Cardiac septum (tissue), 1 donor: ENCODE data around the gene PPP3CB. TPM values are rescaled to one million over a fixed set of nuclear protein-coding genes. Genes with fewer than 3 reads are reported as not detected.

Experiments
- DNase-seq: peaks from one replicate; pipeline ENCODE4 v3.0.0-alpha.2; 2020; ENCODE audit warnings: low spot score
- intact Hi-C: fragments of 100-400 bp; cut with DNase I; formaldehyde crosslinking; loops from one replicate; pipeline ENCODE4 v1.14.0; 2022
- total RNA-seq: library from RNA; stranded (reverse); fragmentation: NEBNext Ultra II Directional; extraction: Animal tissue kit (Norgen Biotek cat#: 25700); gene quantifications from one replicate; pipeline ENCODE4 v1.2.1, GENCODE V29; 2021
- donor health status: DM: no; HTN: no; CAD: no.

The PPP3CB gene
- total RNA-seq, 1 donor from 2014 or later, result 61.6 TPM

DNA sequence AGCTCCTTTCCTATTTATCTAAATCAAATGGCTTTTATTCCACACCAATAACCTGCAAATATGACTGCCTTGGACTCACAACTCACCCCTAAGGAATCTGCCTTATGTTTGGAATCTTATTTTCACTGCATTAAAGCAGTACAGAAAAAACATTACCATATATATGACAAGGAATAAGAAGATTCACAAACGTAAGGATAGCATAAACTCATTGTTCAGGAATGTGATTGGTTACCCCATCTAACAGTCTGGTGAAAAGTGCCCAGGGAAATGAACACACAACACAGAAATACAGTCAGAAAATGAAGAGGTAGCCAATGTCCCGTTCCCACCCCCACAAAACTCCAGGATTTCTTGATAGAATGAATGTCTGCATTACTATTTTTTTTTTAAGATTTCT is 2.0 kb downstream of the PPP3CB start:
- no peak for DNase-seq
- intact Hi-C loops, result no loop called here

DNA sequence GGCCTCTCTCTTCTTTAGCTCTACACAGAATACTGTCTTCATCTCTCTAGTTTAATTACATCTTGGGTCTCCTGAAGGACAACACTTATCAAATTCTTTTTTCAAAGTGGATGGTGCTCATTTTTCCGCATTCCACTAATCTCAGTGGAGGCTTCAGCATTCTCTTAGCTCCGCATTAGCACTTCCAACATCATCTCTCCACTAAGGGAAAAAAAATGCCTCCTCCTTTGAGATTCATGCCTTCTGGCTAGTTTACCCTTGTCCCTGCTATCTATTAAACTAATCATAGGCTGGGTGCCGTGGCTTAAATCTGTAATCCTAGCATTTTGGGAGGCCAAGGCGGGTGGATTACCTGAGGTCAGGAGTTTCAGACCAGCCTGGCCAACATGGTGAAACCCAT is 9.2 kb downstream of the PPP3CB start:
- DNase-seq, result no peak
- intact Hi-C loops, result no loop called here

DNA sequence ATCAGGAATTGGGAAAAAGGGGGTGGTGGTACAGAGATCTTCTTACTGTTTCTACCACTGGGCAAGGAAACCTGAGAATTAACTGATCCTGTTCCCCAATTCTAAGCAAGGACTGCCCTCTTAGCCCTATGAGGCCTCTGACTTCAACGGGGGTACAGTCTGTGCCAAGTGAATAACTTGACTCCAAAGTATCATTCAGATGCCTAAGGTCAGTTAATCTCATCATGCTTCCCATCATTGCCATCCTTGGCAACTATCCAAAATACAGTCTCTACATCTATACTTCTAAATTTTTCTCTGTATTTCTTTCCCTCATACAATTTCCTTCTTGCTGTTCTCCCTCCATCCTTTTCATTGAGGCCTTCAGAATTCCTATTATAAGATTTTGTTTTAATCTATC is 10.5 kb downstream of the PPP3CB start:
- DNase-seq, result no peak
- intact Hi-C loops, result no loop called here

DNA sequence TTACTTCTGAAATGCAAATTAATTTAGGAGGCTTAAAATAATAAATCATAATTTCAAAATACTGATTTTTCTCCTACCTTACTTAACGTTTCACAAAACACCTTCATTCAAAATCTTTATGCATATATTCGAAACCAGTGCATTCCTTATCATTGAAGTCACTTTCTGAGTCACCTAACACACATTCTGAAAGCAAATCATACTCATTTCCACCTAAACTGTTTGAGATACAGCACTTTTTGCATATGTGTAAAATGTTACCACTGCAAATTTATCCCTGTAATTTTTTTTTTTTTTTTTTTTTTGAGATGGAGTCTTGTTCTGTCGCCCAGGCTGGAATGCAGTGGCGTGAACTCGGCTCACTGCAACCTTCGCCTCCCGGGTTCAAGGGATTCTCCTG is 15.7 kb downstream of the PPP3CB start:
- no peak for DNase-seq
- intact Hi-C loops, result no loop called here

DNA sequence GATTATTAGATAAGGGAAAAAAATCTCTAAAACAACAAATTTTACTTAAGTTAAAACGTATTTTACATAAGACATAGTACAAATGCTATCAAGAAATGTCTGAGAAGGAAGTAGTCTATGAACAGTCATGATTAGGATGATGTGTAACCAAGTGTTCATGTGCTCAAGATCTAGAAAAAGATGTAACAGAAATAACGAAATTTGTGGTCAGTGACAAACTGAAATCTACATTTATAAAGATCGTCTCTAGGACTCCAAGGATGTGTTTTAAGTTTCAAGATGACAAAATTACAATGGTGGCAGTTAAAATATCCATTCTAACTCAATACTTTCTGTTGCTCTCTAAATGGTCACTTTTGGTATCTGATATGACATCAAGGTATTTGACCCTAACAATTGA is 17.2 kb downstream of the PPP3CB start:
- DNase-seq, result no peak
- intact Hi-C loops, result no loop called here

DNA sequence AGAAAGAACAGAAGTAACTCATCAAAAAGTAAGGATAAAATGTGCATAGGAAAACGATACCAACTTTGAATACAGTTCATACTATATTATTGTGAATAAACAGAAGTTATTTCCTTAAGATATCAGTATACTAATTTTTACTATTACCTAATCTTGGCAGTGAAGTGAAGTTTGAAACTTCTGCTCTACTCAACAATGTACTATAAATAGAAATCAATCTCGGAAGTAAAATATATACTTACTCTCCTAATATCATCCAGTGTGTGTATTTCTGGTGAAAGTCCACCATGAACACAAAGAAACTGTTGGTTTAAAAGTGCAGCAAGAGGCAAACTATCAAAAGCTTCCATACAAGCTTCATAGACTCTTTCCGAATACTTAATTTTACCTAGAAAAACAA is 24.6 kb downstream of the PPP3CB start:
- no peak for DNase-seq
- intact Hi-C loops, result no loop called here

DNA sequence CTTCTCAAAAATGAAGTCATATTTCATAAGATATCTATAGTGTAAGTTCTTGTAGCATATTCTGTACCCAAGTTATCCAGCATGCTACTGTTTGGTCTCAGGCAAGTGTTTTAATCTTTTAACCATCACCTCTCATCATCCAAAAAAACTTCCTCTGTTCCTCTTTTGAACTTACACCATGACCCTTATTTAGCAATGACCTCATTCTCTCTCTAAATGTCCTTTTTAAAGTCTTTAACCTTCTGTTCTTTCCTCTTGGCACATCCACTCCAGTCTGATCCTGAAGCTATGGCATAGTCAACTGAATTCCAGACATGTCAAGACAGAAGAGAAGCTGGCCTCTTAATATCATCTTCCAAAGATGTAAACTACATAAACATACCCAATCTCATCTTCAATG is 26.2 kb downstream of the PPP3CB start:
- DNase-seq, result no peak
- intact Hi-C loops, result no loop called here

DNA sequence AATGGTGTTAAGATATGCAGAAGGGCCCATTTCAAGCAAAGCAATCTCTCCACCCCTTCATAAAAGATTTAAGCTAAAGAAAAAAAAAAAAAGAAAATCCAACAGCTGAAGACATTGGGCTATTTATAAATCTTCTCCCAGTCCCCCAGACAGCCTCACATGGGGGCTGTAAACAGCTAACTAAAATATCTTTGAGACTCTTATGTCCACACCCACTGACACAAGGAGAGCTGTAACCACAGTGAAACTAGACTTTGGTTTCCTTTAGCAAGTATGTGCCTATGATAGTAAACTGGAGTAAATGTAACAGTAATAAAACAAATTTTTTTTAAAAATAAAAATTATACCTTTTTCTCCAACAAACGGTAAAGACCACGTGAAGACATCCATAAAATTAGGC is 28.6 kb downstream of the PPP3CB start:
- DNase-seq, result no peak
- intact Hi-C loops, result no loop called here

DNA sequence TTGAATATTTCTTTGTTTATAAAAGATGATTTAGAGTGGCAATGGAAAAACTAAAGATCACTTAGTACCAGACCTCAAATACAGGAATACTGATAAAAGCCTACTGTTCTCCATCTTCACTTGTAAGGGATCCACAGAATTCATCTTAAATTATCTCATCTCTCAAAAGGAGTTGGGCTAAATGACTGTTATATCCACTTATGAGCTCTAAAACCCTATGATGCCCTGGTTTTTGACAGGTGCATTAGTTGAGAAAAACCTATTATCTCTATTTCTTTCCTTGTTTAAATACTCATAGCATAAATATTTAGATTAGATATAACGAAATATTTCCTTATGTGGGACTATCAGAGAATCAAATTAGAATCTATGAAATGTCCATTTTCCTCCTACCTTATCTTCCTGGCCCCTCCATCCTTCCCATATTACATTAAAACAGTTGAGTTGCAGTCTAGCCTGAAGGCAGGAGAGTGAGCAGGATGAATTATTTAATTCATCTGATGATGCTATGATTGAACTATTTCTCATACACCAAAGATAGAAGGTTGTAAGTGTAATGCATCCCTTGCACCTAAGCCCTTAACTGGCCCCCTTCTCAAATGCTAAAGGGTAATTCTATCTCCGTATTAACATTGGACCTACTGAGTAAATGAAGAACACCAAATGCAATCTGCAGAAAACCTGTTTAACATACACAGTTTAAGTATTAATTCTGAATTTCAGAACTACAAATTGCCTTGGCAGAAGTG is 29.7 kb downstream of the PPP3CB start:
- no peak for DNase-seq
- intact Hi-C loops, result no loop called here

DNA sequence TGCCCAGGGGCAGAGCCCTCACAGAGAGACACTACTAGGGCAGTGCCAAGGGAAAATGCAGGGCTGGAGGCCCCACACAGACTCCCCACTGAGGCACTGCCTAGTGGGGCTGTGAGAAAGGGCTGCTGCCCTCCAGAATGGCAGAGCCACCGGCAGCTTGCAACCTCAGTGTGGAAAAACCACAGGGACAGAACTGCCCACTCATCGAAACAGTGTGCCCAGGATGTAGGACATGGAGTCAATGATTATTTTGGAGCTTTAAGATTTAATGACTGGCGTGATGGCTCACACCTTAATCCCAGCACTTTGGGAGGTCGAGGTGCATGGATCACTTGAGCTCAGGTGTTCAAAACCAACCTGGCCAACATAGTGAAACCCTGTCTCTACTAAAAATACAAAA is 34.9 kb downstream of the PPP3CB start:
- DNase-seq, result no peak
- intact Hi-C loops, result no loop called here

DNA sequence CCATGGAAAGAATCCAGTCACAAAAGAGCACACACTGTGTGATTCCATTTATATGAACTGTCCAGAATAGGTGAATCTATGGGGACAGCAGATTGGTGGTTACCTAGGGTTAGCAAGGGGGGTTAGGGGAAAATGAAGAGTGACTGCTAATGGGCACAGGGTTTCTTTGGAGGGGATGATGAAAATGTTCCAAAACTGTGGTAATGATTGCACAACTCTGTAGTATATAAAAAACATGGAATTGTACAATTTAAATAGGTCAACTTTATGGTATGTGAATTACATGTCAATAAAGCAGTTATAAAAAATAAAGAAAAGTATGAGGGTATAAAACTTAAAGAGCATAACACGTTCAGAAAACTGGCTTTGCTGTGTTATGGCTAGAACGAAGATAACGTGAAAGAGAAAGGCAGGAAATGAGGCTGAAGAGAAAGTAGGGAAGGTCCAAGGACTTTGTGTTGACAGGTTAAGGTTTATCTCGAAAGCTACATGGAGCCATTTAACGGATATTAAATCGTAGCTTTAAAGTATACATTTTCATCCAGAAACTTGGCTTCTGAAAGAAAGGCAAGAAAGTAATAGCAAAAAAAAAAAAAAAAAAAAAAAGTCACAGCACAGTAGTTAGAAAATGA is 36.0 kb downstream of the PPP3CB start:
- intact Hi-C loops, result no loop called here
- DNase-seq, result no peak

DNA sequence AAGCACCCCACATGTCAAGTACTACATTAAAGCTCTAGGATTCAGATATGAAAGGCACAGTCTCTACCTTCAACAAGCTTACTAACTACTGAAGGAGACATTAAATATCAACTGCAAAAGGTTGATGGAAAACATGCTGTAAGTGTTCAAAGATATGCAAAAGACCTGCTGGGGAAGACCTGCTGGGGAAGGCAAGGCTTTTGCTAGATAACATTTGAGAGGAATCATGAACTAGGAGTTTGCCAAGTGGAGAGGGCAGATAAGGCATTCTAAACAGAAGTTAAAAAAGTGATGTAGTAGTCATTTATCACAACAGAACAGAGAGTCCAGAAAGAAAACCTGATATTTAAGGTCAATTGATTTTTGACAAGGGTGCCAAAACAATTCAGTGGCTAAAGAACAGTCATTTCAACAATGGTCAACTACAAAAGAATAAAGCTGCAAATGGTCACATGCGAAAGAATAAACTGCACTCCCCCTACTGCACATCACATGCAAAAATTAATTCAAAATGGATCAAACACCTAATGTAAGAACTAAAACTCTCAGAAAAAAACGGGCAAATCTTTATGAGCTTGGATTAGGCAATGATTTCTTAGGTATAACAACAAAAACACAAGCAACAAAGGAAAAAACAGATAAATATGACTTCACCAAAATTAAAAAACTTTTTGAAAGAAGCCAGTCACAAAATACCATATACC is 39.5 kb downstream of the PPP3CB start:
- intact Hi-C loops, result no loop called here
- DNase-seq, result no peak

DNA sequence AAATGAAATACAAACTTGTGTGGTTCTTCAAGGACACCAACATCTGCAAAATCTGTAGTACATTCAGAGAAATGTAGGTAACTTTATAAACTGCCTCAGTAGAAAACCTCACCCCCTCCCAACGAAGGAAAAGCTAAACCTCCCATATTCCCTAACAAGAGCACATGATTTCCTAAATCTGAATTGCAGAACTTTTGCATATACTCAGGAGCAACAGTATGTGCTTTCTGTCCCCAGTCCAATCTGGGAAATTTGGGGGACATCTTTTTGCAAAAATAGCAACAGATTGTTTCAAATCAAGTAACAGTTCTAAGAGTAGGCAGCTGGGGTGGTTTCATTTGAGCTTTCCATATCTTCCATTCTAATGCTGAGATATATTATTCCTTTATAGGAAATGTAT is 46.7 kb downstream of the PPP3CB start:
- no peak for DNase-seq
- intact Hi-C loops, result no loop called here

DNA sequence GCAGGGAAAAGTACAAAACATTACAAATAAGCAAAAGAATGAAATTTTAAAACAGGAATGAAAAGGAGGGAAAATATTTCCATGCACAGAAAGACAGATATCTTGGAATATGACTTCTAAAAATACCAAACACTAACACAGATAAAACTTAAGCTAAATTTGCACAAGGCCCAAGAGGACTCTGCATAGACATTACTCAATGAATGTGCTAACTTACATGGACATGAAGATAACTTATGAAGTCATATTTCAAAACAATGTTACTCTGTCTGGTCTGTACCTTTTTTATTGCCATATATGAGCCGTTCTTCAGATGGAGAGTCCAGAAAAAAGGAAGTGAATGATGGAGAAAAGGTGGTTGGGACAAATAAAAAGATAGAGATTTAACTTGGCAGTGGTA is 47.4 kb downstream of the PPP3CB start:
- DNase-seq, result no peak
- intact Hi-C loops, result no loop called here

DNA sequence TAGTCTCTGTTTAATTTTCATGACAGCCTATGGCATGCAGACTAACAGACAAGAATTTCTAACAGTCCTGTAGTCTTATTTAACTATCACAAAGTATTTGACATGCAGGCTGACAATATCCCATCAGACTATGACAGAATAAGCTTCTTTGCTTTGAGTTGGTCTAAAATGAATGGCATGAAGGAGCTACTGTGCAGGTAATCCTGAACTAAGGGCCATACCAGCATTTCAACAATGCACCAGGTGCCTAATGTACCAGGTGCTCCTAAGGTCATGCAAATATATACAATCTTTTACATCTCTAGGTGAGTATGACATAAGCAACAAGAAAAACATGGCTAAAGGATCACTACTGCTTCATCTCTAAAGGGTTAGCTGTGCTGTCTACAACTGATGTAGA is 48.9 kb downstream of the PPP3CB start:
- intact Hi-C loops, result no loop called here
- no peak for DNase-seq

DNA sequence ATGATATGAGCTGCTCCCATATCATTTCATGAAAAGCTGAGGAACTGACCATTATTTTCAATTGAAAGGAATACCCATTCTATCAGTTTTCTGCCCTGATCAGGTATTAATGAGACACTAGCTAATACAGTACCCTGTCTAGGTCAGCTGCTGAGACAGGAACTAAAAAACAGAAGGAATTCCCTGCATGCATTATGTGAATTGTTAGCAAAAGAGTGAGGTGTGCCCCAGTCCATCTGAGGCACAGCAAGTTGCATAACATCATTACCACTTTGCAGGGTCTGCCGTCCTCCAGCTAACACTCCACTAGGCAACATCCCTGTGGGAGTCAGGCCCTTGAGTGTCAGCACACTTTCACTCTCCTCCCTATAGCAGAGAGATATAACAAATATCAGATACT is 51.4 kb downstream of the PPP3CB start:
- intact Hi-C loops, result no loop called here
- no peak for DNase-seq

DNA sequence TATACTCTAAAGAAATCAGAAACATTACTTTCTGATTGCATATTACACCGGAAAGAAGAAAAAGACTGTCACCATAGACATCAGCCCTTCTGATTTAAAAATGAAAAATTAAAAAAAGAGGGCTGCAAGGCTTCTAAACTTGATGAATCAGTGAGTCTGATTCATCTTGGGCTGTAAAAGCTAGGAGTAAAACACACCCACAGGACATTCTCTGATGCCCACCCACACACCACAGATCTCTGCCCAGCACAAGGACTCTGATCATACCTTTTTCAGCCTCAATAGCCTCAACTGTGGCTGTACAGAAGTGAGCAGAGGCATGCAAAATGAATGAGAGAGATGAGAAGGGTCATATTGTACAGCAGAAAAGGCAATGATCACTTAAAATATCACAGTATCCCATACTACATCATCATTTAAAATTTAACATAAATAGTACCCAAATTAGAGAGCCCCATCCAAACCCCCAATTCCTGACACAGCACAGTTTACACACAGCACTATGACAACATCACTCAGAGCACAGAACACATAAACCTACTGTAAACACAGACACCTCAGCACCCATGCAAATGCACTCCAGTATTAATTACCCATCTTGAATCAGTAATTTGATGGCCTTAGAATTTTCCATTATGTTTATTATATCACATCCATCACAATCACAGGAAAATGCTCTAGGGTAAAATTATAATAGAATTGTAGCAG is 56.1 kb downstream of the PPP3CB start:
- DNase-seq, result no peak
- intact Hi-C loops, result no loop called here

DNA sequence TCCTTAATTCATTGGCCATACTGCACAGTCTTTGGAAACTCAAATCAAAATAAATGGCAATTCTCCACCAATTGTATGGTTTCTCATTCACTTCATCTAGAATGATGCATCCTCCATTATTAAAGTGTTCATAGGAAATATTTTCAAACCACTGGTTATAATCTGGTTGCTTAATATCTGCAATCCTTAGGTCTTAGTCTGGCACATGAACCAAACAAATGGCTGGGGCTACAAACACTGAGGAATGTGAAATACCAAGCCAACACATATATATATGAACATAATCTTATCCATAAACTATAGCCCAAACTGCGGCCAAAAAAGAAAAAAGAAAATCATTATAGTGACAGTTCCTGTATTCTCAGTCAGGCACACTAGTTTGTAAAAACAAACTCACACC is 56.8 kb downstream of the PPP3CB start:
- intact Hi-C loops, result no loop called here
- DNase-seq, result no peak

DNA sequence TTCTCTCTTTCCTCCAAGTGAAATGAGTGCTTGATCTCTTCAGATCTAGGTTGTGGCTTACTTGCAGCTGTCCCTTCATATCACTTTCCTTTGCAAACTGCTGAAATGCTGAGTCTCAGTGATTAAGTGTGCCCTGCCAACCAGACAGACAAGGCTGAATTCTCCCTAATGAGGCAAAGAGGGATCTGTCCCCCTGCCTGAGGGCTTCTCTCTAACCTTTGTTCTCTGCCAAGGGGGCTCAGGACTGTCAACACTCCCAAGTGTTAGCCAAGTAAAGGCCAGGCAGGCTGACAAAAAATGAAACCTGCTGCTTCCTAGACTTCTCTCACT is 62.3 kb downstream of the PPP3CB start, which contains the start of gene MSS51:
MSS51 (minus strand) TSS at position 24 of the 330 bp plus-strand sequence. CDS start 5,277 bp downstream, outside the sequence.
- intact Hi-C loops, result no loop called here
- no peak for DNase-seq
